WERI-Rb-1 (cell line): ENCODE results near the gene CDK17.

Experiments
- DNase-seq: peaks from one replicate; pipeline ENCODE4 v3.0.0-alpha.2; 2020
- H3K27ac ChIP-seq: fragments of 250-450 bp; sonication (Bioruptor Pico); 2 replicates; pipeline ENCODE4 v1.5.1; 2020; ENCODE audit warnings: mild to moderate bottlenecking, moderate library complexity
- H3K27me3 ChIP-seq: fragments of 250-450 bp; sonication (Bioruptor Pico); 2 replicates; pipeline ENCODE4 v1.5.1; 2021; ENCODE audit warnings: mild to moderate bottlenecking, low read depth, moderate library complexity; ENCODE audit not compliant: insufficient read depth, severe bottlenecking
- H3K36me3 ChIP-seq: fragments of 250-450 bp; sonication (Bioruptor Pico); 2 replicates; pipeline ENCODE4 v1.5.1; 2020; ENCODE audit warnings: mild to moderate bottlenecking, moderate library complexity
- H3K4me3 ChIP-seq: 2 replicates; pipeline ENCODE4 v1.5.1; 2011; ENCODE audit warnings: low read depth, mild to moderate bottlenecking, control low read depth, low read length
- H3K9me3 ChIP-seq: fragments of 250-450 bp; sonication (Bioruptor Pico); 2 replicates; pipeline ENCODE4 v1.5.1; 2021; ENCODE audit warnings: mild to moderate bottlenecking, moderate library complexity; ENCODE audit not compliant: severe bottlenecking
- TF ChIP-seq, protein P1 (sequence below): IDR thresholded peaks from 2 replicates; pipeline ENCODE4 v1.5.1; 2011; ENCODE audit warnings: low read depth, mild to moderate bottlenecking, control low read depth, inconsistent platforms, low read length

CDK17 gene

DNA sequence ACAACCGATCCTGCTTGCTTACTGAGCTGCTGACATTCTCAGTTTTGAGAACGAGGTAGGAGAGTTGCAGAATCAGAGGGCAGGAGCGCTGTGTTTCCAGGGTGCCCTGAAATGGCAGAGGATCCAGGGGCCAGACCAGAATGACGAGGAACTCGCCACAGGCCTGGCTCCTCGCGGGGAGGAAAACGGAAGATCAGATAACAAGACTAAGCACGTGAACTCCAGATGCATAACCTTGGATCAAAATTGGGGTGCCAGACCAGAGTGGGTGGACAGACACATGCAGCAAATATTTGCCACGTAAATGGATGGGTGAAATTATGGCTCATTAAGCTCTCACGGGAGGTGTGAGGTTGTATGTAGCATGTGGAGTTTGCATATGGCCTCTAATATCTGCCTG, 159.6 kb downstream of the CDK17 start:
- Histone ChIP-seq H3K4me3 (no peak overlapping the region), H3K9me3 (no peaks in the 10 kb centered on the region), H3K27ac (peak overlapping the region; percentile 15), H3K27me3 (no peaks in the 10 kb centered on the region), H3K36me3 (no peaks in the 10 kb centered on the region)
- TF ChIP-seq, protein P1, sequence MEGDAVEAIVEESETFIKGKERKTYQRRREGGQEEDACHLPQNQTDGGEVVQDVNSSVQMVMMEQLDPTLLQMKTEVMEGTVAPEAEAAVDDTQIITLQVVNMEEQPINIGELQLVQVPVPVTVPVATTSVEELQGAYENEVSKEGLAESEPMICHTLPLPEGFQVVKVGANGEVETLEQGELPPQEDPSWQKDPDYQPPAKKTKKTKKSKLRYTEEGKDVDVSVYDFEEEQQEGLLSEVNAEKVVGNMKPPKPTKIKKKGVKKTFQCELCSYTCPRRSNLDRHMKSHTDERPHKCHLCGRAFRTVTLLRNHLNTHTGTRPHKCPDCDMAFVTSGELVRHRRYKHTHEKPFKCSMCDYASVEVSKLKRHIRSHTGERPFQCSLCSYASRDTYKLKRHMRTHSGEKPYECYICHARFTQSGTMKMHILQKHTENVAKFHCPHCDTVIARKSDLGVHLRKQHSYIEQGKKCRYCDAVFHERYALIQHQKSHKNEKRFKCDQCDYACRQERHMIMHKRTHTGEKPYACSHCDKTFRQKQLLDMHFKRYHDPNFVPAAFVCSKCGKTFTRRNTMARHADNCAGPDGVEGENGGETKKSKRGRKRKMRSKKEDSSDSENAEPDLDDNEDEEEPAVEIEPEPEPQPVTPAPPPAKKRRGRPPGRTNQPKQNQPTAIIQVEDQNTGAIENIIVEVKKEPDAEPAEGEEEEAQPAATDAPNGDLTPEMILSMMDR = no peak
- no peak for DNase-seq

DNA sequence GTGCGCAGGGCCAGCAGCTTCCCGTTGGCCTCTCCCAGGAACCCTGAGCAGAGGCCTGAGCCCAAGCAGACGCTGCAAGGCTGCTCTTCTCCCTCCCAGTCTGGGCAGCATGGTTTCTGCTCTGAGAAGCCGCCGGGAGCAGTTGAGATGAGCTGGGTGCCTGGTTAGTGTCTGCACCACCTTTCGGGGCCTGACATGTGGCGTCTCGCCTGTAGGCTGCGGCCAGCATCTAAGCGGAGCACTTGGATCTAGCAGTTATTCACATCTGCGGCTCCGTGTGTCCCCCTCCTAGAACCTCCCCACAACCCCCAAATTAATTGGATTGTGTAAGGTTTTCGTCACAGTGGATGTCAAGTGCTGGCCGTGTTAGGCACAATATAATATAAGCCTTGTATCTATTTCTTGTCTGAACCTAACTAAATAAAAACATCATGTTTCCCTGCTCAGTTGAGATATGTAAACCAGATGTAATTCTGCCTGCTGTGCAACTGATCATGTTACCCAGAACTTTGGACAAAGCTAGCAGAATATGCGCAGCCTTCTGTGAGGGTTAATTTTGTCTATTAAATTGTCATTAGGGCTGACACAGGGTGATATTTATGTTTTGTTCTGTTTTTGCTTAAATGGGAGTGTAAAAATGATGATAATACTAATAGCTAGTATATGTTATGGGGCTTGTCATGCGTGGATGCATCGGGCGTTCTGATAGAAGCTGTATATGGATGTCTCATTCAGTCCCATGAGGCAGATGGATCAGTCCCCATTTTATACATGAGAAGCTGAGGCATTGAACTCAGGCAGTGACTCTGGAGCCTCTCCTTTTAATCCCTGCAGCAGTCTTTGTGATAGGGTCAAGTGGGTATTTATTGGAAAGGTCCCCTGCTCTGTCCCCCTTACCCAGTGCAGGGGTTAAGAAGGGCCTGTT, 160.3 kb downstream of the CDK17 start:
- no peak for DNase-seq
- Histone ChIP-seq H3K27ac (peak overlapping the region; percentile 15), H3K9me3 (no peaks in the 10 kb centered on the region), H3K27me3 (no peaks in the 10 kb centered on the region), H3K36me3 (no peaks in the 10 kb centered on the region), H3K4me3 (no peak overlapping the region)
- TF ChIP-seq, protein P1 = no peak

DNA sequence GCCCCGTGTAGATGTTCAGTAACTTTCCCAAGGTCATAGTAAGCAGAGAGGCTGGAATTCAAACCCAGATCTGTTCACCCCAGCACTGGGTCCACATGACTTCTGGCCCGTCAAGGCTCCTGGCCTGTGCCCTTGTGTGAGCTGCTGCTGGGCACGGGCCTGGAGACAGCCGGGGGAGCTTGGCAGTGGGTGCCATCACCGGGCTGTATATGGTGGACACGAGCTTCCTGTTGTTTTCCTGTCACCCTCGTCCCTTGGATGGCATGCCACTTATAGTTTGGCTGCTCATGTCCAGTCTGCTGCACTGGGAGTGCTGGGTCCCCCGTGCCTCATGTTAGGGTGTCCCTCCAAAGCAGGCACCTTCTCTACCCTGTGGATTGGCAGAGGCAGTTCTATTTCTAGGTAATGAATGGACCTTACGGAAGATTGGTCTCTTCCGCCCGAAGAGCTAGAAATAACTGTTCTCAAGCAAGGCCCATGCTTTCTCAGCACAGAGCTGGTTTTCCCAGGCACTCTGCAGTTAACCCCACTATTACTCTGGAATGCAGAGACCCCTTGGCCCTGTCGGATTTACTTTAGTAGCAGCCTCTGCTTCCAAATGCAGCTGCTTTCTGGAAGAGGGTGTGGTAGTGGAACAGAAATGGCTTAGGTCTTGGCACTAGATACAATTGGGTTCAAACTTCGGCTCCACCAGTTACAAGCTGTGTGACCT, 161.7 kb downstream of the CDK17 start:
- TF ChIP-seq, protein P1 = no peak
- H3K27ac ChIP-seq = no peak overlapping the region
- H3K36me3 ChIP-seq = no peaks in the 10 kb centered on the region
- no peak overlapping the region for H3K4me3 ChIP-seq
- DNase-seq = no peak
- H3K27me3 ChIP-seq = no peaks in the 10 kb centered on the region
- no peaks in the 10 kb centered on the region for H3K9me3 ChIP-seq

DNA sequence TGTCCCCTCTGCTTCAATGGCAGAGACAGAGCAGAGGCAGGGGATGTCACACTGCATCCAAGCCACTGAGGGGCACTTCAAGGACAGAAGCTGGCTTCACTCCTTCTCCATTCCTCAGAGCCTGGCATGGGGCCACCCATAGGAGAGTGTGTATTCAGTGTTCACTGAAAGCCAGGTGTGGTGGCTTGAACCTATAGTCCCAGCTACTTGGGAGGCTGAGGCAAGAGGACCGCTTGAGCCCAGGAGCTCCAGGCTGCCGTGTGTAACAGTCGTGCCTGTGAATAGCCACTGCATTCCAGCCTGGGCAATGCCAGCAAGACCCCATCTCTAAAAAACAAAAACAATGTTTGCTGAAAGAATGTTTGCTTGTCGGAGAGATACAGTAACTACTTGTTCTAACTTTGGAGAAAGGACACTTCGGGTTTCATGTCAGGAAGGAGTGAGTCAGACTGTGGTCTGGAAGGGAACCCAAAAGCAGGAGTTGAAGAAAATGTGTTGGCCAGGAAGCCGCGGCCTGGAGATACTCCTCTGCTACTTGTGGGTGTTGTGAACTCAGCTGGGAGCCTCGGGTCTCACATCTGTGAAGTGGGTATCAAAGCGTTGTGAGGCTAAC, 162.7 kb downstream of the CDK17 start:
- H3K4me3 ChIP-seq = no peak overlapping the region
- TF ChIP-seq, protein P1 = no peak
- H3K36me3 ChIP-seq = no peaks in the 10 kb centered on the region
- no peak overlapping the region for H3K27ac ChIP-seq
- no peaks in the 10 kb centered on the region for H3K27me3 ChIP-seq
- no peak for DNase-seq
- H3K9me3 ChIP-seq = no peaks in the 10 kb centered on the region

DNA sequence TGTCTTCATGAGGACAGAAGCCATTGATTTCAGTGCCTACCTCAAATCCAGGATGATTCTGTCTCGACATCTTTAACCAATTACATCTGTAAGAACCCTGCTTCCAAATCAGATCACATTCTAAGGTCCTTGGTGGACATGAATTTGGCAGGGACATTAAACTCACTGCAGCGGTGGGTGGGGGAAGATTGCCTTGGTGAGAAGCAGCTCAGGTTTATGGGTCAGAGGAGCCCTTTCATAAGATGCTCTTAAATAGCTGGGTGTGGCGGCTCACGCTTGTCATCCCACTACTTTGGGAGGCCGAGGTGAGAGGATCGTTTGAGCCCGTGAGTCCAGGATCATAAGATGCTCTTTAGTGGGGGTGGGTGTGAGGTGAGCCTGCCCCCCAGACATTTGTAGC, 163.2 kb downstream of the CDK17 start:
- Histone ChIP-seq H3K27ac (no peak overlapping the region), H3K4me3 (no peak overlapping the region), H3K36me3 (no peaks in the 10 kb centered on the region), H3K27me3 (no peaks in the 10 kb centered on the region), H3K9me3 (no peaks in the 10 kb centered on the region)
- no peak for DNase-seq
- TF ChIP-seq, protein P1 = no peak
